Neural cell (in vitro differentiated cells): Measurements from ENCODE around the gene TFCP2L1. TPM values are rescaled to one million over a fixed set of nuclear protein-coding genes. Genes with fewer than 3 reads are reported as not detected.

Source experiments
- H2AFZ ChIP-seq: fragments of 200-600, 300-800 bp; sonication (generic), shearing (Covaris generic); 2 replicates; pipeline ENCODE4 v1.6.0; 2014; ENCODE audit warnings: low read depth, mild to moderate bottlenecking, antibody characterized with exemption, low read length, moderate library complexity
- H3F3A ChIP-seq: fragments of 200-600 bp; shearing (Covaris generic); 2 replicates; pipeline ENCODE4 v1.6.1; 2016; ENCODE audit warnings: mild to moderate bottlenecking, moderate library complexity, mixed read lengths, antibody characterized with exemption, low read length; ENCODE audit not compliant: insufficient read depth, poor library complexity, severe bottlenecking
- H3K27ac ChIP-seq: fragments of 200-600, 300-800 bp; sonication (generic), shearing (Covaris generic); 2 replicates; pipeline ENCODE4 v1.5.1; 2014; ENCODE audit warnings: mild to moderate bottlenecking, low read length, moderate library complexity
- H3K27me3 ChIP-seq: fragments of 300-800, 200-600 bp; sonication (generic), shearing (Covaris generic); 2 replicates; pipeline ENCODE4 v1.6.0; 2014; ENCODE audit warnings: mild to moderate bottlenecking, low read depth, low read length, moderate library complexity; ENCODE audit not compliant: insufficient read depth
- H3K36me3 ChIP-seq: fragments of 300-800, 200-600 bp; sonication (generic), shearing (Covaris generic); 2 replicates; pipeline ENCODE4 v1.5.1; 2014; ENCODE audit warnings: mild to moderate bottlenecking, antibody characterized with exemption, low read length, moderate library complexity; ENCODE audit not compliant: insufficient read depth
- H3K4me2 ChIP-seq: fragments of 300-800, 200-600 bp; sonication (generic), shearing (Covaris generic); 2 replicates; pipeline ENCODE4 v1.6.0; 2014; ENCODE audit warnings: mild to moderate bottlenecking, low read length
- H3K4me3 ChIP-seq: fragments of 300-800, 200-600 bp; sonication (generic), shearing (Covaris generic); 2 replicates; pipeline ENCODE4 v1.5.1; 2014; ENCODE audit warnings: mild to moderate bottlenecking, low read length, moderate library complexity
- H3K79me2 ChIP-seq: fragments of 200-600 bp; shearing (Covaris generic); replicated peaks from 2 replicates; pipeline ENCODE4 v1.6.0; 2014; ENCODE audit warnings: mild to moderate bottlenecking, low read length, moderate library complexity; ENCODE audit not compliant: insufficient read depth
- H3K9ac ChIP-seq: fragments of 300-800, 200-600 bp; sonication (generic), shearing (Covaris generic); 2 replicates; pipeline ENCODE4 v1.6.1; 2016; ENCODE audit warnings: mild to moderate bottlenecking, low read length, mixed read lengths
- H3K9me2 ChIP-seq: fragments of 200-600 bp; shearing (Covaris generic); 2 replicates; pipeline ENCODE4 v1.6.1; 2016; ENCODE audit warnings: mild to moderate bottlenecking, low read length, mixed read lengths; ENCODE audit not compliant: insufficient read depth
- H3K9me3 ChIP-seq: fragments of 200-600, 300-800 bp; sonication (generic), shearing (Covaris generic); 2 replicates; pipeline ENCODE4 v1.6.1; 2016; ENCODE audit warnings: mild to moderate bottlenecking, mixed run types, low read length, moderate library complexity, mixed read lengths
- H4K20me1 ChIP-seq: fragments of 200-600 bp; shearing (Covaris generic); 2 replicates; pipeline ENCODE4 v1.6.1; 2016; ENCODE audit warnings: mild to moderate bottlenecking, mixed run types; ENCODE audit not compliant: insufficient read depth
- EP300 ChIP-seq: fragments of 450-650 bp; conservative IDR thresholded peaks from 2 replicates; pipeline ENCODE4 v1.6.1; 2014; ENCODE audit warnings: antibody characterized with exemption, mild to moderate bottlenecking, moderate library complexity; ENCODE audit not compliant: poor library complexity, severe bottlenecking
- EZH2 ChIP-seq: fragments of 200-600, 300-800 bp; shearing (Covaris generic), sonication (generic); IDR thresholded peaks from 2 replicates; pipeline ENCODE4 v1.6.1; 2014; ENCODE audit warnings: antibody characterized with exemption, low read length, borderline replicate concordance, mild to moderate bottlenecking; ENCODE audit not compliant: insufficient read depth, poor library complexity, severe bottlenecking
- MXI1 ChIP-seq: fragments of 450-650 bp; conservative IDR thresholded peaks from 2 replicates; pipeline ENCODE4 v1.6.1; 2014; ENCODE audit warnings: antibody characterized with exemption, mild to moderate bottlenecking; ENCODE audit not compliant: poor library complexity, severe bottlenecking
- POLR2AphosphoS5 ChIP-seq: IDR thresholded peaks from 2 replicates; pipeline ENCODE4 v1.6.1; 2012
- RAD21 ChIP-seq: fragments of 450-650 bp; conservative IDR thresholded peaks from 2 replicates; pipeline ENCODE4 v1.6.1; 2014; ENCODE audit warnings: antibody characterized with exemption, mild to moderate bottlenecking, moderate library complexity
- SMC3 ChIP-seq: fragments of 450-650 bp; conservative IDR thresholded peaks from 2 replicates; pipeline ENCODE4 v1.6.1; 2014; ENCODE audit warnings: antibody characterized with exemption, mild to moderate bottlenecking, moderate library complexity; ENCODE audit not compliant: poor library complexity
- TAF1 ChIP-seq: IDR thresholded peaks from 2 replicates; pipeline ENCODE4 v1.6.1; 2012; ENCODE audit warnings: low read depth
- polyA plus RNA-seq: library from polyadenylated mRNA; depleted of rRNA; stranded (reverse); fragments of >200 nt; gene quantifications from 2 replicates; pipeline ENCODE4 v1.2.3, GENCODE V29; 2014
- TF ChIP-seq, protein P1 (sequence below): IDR thresholded peaks from 2 replicates; pipeline ENCODE4 v1.6.1; 2012; ENCODE audit warnings: borderline replicate concordance
- TF ChIP-seq, protein P2 (sequence below): fragments of 450-650 bp; IDR thresholded peaks from 2 replicates; pipeline ENCODE4 v1.5.1; 2014; ENCODE audit warnings: antibody characterized with exemption, mild to moderate bottlenecking, moderate library complexity; ENCODE audit not compliant: poor library complexity, severe bottlenecking

Gene TFCP2L1
- polyA plus RNA-seq, 1 donor from 2014 or later: 0.04 TPM

- no peaks in the 10 kb centered on the region for H3K36me3 ChIP-seq
- TF ChIP-seq, protein P1, sequence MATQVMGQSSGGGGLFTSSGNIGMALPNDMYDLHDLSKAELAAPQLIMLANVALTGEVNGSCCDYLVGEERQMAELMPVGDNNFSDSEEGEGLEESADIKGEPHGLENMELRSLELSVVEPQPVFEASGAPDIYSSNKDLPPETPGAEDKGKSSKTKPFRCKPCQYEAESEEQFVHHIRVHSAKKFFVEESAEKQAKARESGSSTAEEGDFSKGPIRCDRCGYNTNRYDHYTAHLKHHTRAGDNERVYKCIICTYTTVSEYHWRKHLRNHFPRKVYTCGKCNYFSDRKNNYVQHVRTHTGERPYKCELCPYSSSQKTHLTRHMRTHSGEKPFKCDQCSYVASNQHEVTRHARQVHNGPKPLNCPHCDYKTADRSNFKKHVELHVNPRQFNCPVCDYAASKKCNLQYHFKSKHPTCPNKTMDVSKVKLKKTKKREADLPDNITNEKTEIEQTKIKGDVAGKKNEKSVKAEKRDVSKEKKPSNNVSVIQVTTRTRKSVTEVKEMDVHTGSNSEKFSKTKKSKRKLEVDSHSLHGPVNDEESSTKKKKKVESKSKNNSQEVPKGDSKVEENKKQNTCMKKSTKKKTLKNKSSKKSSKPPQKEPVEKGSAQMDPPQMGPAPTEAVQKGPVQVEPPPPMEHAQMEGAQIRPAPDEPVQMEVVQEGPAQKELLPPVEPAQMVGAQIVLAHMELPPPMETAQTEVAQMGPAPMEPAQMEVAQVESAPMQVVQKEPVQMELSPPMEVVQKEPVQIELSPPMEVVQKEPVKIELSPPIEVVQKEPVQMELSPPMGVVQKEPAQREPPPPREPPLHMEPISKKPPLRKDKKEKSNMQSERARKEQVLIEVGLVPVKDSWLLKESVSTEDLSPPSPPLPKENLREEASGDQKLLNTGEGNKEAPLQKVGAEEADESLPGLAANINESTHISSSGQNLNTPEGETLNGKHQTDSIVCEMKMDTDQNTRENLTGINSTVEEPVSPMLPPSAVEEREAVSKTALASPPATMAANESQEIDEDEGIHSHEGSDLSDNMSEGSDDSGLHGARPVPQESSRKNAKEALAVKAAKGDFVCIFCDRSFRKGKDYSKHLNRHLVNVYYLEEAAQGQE: no peak
- TF ChIP-seq EZH2 (no peak), POLR2AphosphoS5 (no peak), MXI1 (no peak), TAF1 (no peak), SMC3 (no peak), RAD21 (no peak), EP300 (no peak)
- TF ChIP-seq, protein P2, sequence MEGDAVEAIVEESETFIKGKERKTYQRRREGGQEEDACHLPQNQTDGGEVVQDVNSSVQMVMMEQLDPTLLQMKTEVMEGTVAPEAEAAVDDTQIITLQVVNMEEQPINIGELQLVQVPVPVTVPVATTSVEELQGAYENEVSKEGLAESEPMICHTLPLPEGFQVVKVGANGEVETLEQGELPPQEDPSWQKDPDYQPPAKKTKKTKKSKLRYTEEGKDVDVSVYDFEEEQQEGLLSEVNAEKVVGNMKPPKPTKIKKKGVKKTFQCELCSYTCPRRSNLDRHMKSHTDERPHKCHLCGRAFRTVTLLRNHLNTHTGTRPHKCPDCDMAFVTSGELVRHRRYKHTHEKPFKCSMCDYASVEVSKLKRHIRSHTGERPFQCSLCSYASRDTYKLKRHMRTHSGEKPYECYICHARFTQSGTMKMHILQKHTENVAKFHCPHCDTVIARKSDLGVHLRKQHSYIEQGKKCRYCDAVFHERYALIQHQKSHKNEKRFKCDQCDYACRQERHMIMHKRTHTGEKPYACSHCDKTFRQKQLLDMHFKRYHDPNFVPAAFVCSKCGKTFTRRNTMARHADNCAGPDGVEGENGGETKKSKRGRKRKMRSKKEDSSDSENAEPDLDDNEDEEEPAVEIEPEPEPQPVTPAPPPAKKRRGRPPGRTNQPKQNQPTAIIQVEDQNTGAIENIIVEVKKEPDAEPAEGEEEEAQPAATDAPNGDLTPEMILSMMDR: no peak
Observed at GRCh38 chr2:121236650-121237180, 48.3 kb downstream of the TFCP2L1 start.

GRCh38 chr2:121236101-121236640 lies 48.8 kb downstream of the TFCP2L1 start:
- Histone ChIP-seq H3K79me2 (no peaks in the 10 kb centered on the region), H3K9me3 (no peaks in the 10 kb centered on the region), H3F3A (no peaks in the 10 kb centered on the region), H3K9me2 (no peaks in the 10 kb centered on the region), H3K27me3 (no peaks in the 10 kb centered on the region), H3K4me2 (no peak overlapping the region), H3K9ac (no peak overlapping the region), H4K20me1 (no peaks in the 10 kb centered on the region), H2AFZ (no peak overlapping the region), H3K27ac (no peak overlapping the region), H3K36me3 (no peaks in the 10 kb centered on the region), H3K4me3 (no peak overlapping the region)
- no peak for TF ChIP-seq MXI1
- no peak for TF ChIP-seq EP300

More at GRCh38 chr2:121236650-121237180, 48.3 kb downstream of the TFCP2L1 start:
- Histone ChIP-seq H3K9ac (no peak overlapping the region), H3K27ac (no peak overlapping the region), H3K9me2 (no peaks in the 10 kb centered on the region), H4K20me1 (no peaks in the 10 kb centered on the region), H3K4me2 (no peak overlapping the region), H3K27me3 (no peaks in the 10 kb centered on the region), H3F3A (no peaks in the 10 kb centered on the region), H3K79me2 (no peaks in the 10 kb centered on the region), H3K9me3 (no peaks in the 10 kb centered on the region), H3K4me3 (no peak overlapping the region), H2AFZ (no peak overlapping the region)
